Measurements from ENCODE around the gene HHEX.

The HHEX gene

GRCh38 chr10:92656266-92656961 lies 33.3 kb upstream of the HHEX start:
- Histone ChIP-seq H3K36me3 (peaks cover 14% of the 10 kb centered on the region), H3K27ac (no peak overlapping the region), H3K4me3 (ENCODE audit: low read depth in 1 of 2, low read length in 1 of 2) (no peak overlapping the region), H3K27me3 (no peaks in the 10 kb centered on the region), H3K9me3 (no peaks in the 10 kb centered on the region), H3K4me1 (ENCODE audit: control insufficient read depth in 1 of 2, insufficient read depth in 1 of 2, low read depth in 1 of 2, low read length in 1 of 2) (no peaks in the 10 kb centered on the region)
- TF ChIP-seq, protein P1, sequence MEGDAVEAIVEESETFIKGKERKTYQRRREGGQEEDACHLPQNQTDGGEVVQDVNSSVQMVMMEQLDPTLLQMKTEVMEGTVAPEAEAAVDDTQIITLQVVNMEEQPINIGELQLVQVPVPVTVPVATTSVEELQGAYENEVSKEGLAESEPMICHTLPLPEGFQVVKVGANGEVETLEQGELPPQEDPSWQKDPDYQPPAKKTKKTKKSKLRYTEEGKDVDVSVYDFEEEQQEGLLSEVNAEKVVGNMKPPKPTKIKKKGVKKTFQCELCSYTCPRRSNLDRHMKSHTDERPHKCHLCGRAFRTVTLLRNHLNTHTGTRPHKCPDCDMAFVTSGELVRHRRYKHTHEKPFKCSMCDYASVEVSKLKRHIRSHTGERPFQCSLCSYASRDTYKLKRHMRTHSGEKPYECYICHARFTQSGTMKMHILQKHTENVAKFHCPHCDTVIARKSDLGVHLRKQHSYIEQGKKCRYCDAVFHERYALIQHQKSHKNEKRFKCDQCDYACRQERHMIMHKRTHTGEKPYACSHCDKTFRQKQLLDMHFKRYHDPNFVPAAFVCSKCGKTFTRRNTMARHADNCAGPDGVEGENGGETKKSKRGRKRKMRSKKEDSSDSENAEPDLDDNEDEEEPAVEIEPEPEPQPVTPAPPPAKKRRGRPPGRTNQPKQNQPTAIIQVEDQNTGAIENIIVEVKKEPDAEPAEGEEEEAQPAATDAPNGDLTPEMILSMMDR (IDR thresholded peaks at IDR 0.05), result no peak

- Histone ChIP-seq H3K4me3 (ENCODE audit: low read depth in 1 of 2, low read length in 1 of 2) (no peak overlapping the region), H3K4me1 (ENCODE audit: control insufficient read depth in 1 of 2, insufficient read depth in 1 of 2, low read depth in 1 of 2, low read length in 1 of 2) (no peaks in the 10 kb centered on the region), H3K9me3 (no peaks in the 10 kb centered on the region), H3K27me3 (no peaks in the 10 kb centered on the region), H3K36me3 (peaks cover 14% of the 10 kb centered on the region), H3K27ac (no peak overlapping the region)
- TF ChIP-seq, protein P1 (IDR thresholded peaks at IDR 0.05), result no peak
Measured at GRCh38 chr10:92657024-92657423, 32.7 kb upstream of the HHEX start.

GRCh38 chr10:92662848-92663247 lies 26.9 kb upstream of the HHEX start:
- H3K4me1 ChIP-seq (ENCODE audit: control insufficient read depth in 1 of 2, insufficient read depth in 1 of 2, low read depth in 1 of 2, low read length in 1 of 2), result no peaks in the 10 kb centered on the region
- H3K27ac ChIP-seq, result no peak overlapping the region
- no peak overlapping the region for H3K4me3 ChIP-seq (ENCODE audit: low read depth in 1 of 2, low read length in 1 of 2)
- H3K36me3 ChIP-seq, result no peaks in the 10 kb centered on the region
- TF ChIP-seq, protein P1 (IDR thresholded peaks at IDR 0.05), result no peak
- no peaks in the 10 kb centered on the region for H3K9me3 ChIP-seq
- no peaks in the 10 kb centered on the region for H3K27me3 ChIP-seq

- TF ChIP-seq, protein P1 (IDR thresholded peaks at IDR 0.05), result no peak
- Histone ChIP-seq H3K4me3 (ENCODE audit: low read depth in 1 of 2, low read length in 1 of 2) (no peak overlapping the region), H3K27me3 (no peaks in the 10 kb centered on the region), H3K4me1 (ENCODE audit: control insufficient read depth in 1 of 2, insufficient read depth in 1 of 2, low read depth in 1 of 2, low read length in 1 of 2) (no peaks in the 10 kb centered on the region), H3K9me3 (no peaks in the 10 kb centered on the region), H3K27ac (no peak overlapping the region), H3K36me3 (no peaks in the 10 kb centered on the region)
Measured at GRCh38 chr10:92664322-92664721, 25.4 kb upstream of the HHEX start.

DNA sequence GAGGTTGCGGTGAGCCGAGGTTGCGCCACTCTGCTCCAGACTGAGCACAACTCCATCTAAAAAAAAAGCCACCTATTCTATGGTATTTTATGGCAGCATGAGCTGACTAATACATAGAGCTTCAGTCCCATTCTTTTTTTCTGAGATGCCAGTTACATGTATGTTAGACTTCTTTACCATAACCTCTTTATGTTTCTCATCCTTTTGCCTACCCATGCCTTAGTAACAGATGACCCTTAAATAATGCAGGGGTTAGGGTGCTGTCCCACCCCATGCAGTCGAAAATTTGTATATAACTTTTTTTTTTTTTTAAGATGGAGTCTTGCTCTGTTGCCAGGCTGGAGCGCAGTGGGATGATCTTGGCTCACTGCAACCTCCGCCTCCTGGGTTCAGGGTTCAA lies 22.7 kb upstream of the HHEX start:
- H3K4me1 ChIP-seq (ENCODE audit: control insufficient read depth in 1 of 2, insufficient read depth in 1 of 2, low read depth in 1 of 2, low read length in 1 of 2), result no peaks in the 10 kb centered on the region
- no peak overlapping the region for H3K4me3 ChIP-seq (ENCODE audit: low read depth in 1 of 2, low read length in 1 of 2)
- no peak overlapping the region for H3K27ac ChIP-seq
- H3K9me3 ChIP-seq, result no peaks in the 10 kb centered on the region
- TF ChIP-seq, protein P1 (IDR thresholded peaks at IDR 0.05), result no peak
- H3K36me3 ChIP-seq, result no peaks in the 10 kb centered on the region
- no peaks in the 10 kb centered on the region for H3K27me3 ChIP-seq
